GM12878 (cell line): ENCODE results near the gene LDLRAP1. TPM values are rescaled to one million over a fixed set of nuclear protein-coding genes. Genes with fewer than 3 reads are reported as not detected.

Experiments used
- CBFB ChIP-seq: IDR thresholded peaks from 2 replicates; pipeline ENCODE4 v1.6.1; 2016; ENCODE audit warnings: antibody characterized with exemption, low read depth
- CUX1 ChIP-seq: IDR thresholded peaks from 2 replicates; pipeline ENCODE4 v1.6.1; 2012; ENCODE audit warnings: improper control_type of control experiment, low read depth, low read length; ENCODE audit not compliant: insufficient replicate concordance
- EZH2 ChIP-seq: IDR thresholded peaks from 2 replicates; pipeline ENCODE4 v1.6.1; 2012; ENCODE audit warnings: low read depth, mild to moderate bottlenecking, control low read depth, inconsistent platforms, low read length, borderline replicate concordance; ENCODE audit not compliant: control insufficient read depth
- IRF5 ChIP-seq: fragments of 450-650 bp; IDR thresholded peaks from 2 replicates; pipeline ENCODE4 v1.6.1; 2017; ENCODE audit warnings: borderline replicate concordance
- MAX ChIP-seq: IDR thresholded peaks from 2 replicates; pipeline ENCODE4 v1.6.1; 2012; ENCODE audit warnings: low read depth, low read length, improper control_type of control experiment
- MTA2 ChIP-seq: fragments of 450-650 bp; IDR thresholded peaks from 2 replicates; pipeline ENCODE4 v1.6.1; 2016; ENCODE audit warnings: low read depth, mild to moderate bottlenecking, moderate library complexity
- RELA ChIP-seq: fragments of 450-650 bp; IDR thresholded peaks from 2 replicates; pipeline ENCODE4 v1.8.0; 2014; ENCODE audit warnings: borderline replicate concordance; ENCODE audit not compliant: partially characterized antibody
- SIN3A ChIP-seq: IDR thresholded peaks from 2 replicates; pipeline ENCODE4 v1.6.1; 2012; ENCODE audit warnings: low read depth, low read length, improper control_type of control experiment
- SKIL ChIP-seq: fragments of 450-650 bp; IDR thresholded peaks from 2 replicates; pipeline ENCODE4 v1.6.1; 2017; ENCODE audit warnings: mild to moderate bottlenecking, low read depth, inconsistent platforms; ENCODE audit not compliant: poor library complexity, severe bottlenecking
- TCF3 ChIP-seq: IDR thresholded peaks from 2 replicates; pipeline ENCODE4 v1.6.1; 2012; ENCODE audit warnings: low read depth, mild to moderate bottlenecking, low read length, borderline replicate concordance; ENCODE audit not compliant: insufficient read depth
- YBX1 ChIP-seq: fragments of 450-650 bp; IDR thresholded peaks from 2 replicates; pipeline ENCODE4 v1.6.1; 2016; ENCODE audit warnings: antibody characterized with exemption
- ZBED1 ChIP-seq: IDR thresholded peaks from 2 replicates; pipeline ENCODE4 v1.6.1; 2016; ENCODE audit warnings: borderline replicate concordance
- polyA plus RNA-seq, 11 experiments: library from polyadenylated mRNA; depleted of rRNA in 4 of 11; unstranded in 6 of 11; stranded (reverse) in 5 of 11; fragments of >200 nt; fragmentation: Nextera tagmentation in 4 of 11; fragmentation: Illumina TruSeq in 1 of 11; extraction: Ambion mirVana in 4 of 11; extraction: Trizol in 1 of 11; gene quantifications; 1 replicate in 1 of 11; 2 replicates in 10 of 11; pipeline versions ENCODE4 v1.2.1 to v1.2.3, GENCODE V29; 2011 to 2016; ENCODE audit warnings: inconsistent platforms in 2 of 11, missing spikeins in 2 of 11, low read depth in 1 of 11
- total RNA-seq, 4 experiments: library from RNA; depleted of rRNA in 3 of 4; stranded (reverse); fragments of >200 nt in 3 of 4; fragmentation: Illumina TruSeq in 1 of 4; extraction: Trizol in 1 of 4; gene quantifications; 2 replicates each; pipeline versions ENCODE4 v1.2.1 to v1.2.3, GENCODE V29; 2013 to 2021

The LDLRAP1 gene
- total and polyA plus RNA-seq, 10 of the 15 experiments (the other 5 are each of a cell fraction or from before 2014, with no cell fraction given): 0.43 to 37.6 (median 22.0) TPM

GRCh38 chr1:25609921-25610320 is 66.5 kb downstream of the LDLRAP1 start (continued):
- TF ChIP-seq CUX1: no peak
- no peak for TF ChIP-seq MAX
- TF ChIP-seq IRF5: no peak
- no peak for TF ChIP-seq EZH2
- TF ChIP-seq RELA: no peak
- TF ChIP-seq SIN3A: no peak
- TF ChIP-seq CBFB: no peak
- TF ChIP-seq TCF3: no peak
- no peak for TF ChIP-seq ZBED1
- TF ChIP-seq YBX1: no peak
- no peak for TF ChIP-seq MTA2
- no peak for TF ChIP-seq SKIL
